ENCODE measurements around the gene SLC38A11.
"Not testable (repeated sequence)": the region's sequence is repeated elsewhere in the genome, so short reads cannot be mapped to it uniquely, and the experiment has no call there.

SLC38A11 gene

GRCh38 chr2:164859906-164860693 lies 95.2 kb downstream of the SLC38A11 start:
- H3K14ac ChIP-seq (ENCODE audit: low read length in 2 of 2); DNase-seq; H3K9me3 ChIP-seq (ENCODE audit: control insufficient read depth, low read length); H2BK5ac ChIP-seq (ENCODE audit: low read depth, low read length, poor library complexity, severe bottlenecking); H4K91ac ChIP-seq (ENCODE audit: low read length); H3K36me3 ChIP-seq (ENCODE audit: control insufficient read depth in 1 of 2, insufficient read depth in 2 of 2, low read depth in 1 of 2, low read length in 2 of 2); H3K27ac ChIP-seq (ENCODE audit: low read length, poor library complexity, severe bottlenecking); H3K4me1 ChIP-seq (ENCODE audit: control insufficient read depth, insufficient read depth, low read depth, low read length); H2BK120ac ChIP-seq (ENCODE audit: low read depth, low read length); H2AK5ac ChIP-seq (ENCODE audit: low read length, severe bottlenecking); H3K18ac ChIP-seq (ENCODE audit: low read depth in 1 of 2, low read length in 2 of 2); H3K4ac ChIP-seq (ENCODE audit: low read depth in 1 of 2, low read length in 2 of 2); H3K79me1 ChIP-seq (replicated peaks; ENCODE audit: low read length, poor library complexity, severe bottlenecking); H3K4me3 ChIP-seq (ENCODE audit: insufficient read depth in 1 of 2, low read depth in 1 of 2, low read length in 2 of 2); H2AFZ ChIP-seq (ENCODE audit: low read depth, low read length); H2BK12ac ChIP-seq (ENCODE audit: low read length in 2 of 2); H2BK15ac ChIP-seq (ENCODE audit: low read depth, poor library complexity, severe bottlenecking); H3K27me3 ChIP-seq (ENCODE audit: control insufficient read depth in 1 of 2, insufficient read depth in 1 of 2, low read length in 2 of 2); H3K23ac ChIP-seq (ENCODE audit: low read length in 2 of 2); H4K8ac ChIP-seq (ENCODE audit: low read length); H3K9ac ChIP-seq (ENCODE audit: low read length); H3K4me2 ChIP-seq (ENCODE audit: low read length, poor library complexity, severe bottlenecking): not testable (repeated sequence)
- 98% methylated on average over 3 of the region's 4 CpGs for whole genome bisulfite sequencing

DNA sequence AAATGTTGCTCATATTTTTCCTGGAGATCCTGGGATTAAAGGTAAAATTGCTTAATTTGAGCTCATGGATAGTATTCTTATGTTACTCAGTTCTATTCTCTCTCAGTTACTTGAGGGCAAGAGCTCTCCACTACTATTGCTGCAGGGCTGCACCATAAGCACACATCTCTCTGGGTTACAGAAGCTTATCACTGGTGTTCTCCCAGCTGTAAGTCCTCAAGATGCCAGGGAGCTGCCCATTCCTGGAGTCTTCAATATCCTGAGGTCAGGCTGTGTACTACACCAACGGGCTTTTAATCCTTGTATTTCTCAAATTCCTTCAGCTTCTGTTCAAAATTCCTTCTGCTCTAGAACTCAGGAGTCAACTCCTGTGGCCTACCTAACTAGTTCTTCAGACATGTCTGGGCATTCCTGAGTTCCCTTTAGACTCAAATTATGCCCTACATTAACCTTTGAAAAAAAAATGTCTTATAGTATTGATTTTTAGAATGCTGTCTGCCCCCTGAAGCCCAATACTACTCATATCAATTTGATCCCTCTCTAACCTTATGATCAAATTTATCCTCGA lies 96.0 kb downstream of the SLC38A11 start:
- H3K27me3 ChIP-seq (ENCODE audit: control insufficient read depth in 1 of 2, insufficient read depth in 1 of 2, low read length in 2 of 2), result no peaks in the 10 kb centered on the region
- H3K4me2 ChIP-seq (ENCODE audit: low read length, poor library complexity, severe bottlenecking), result no peak overlapping the region
- H3K9me3 ChIP-seq (ENCODE audit: control insufficient read depth, low read length), result no peaks in the 10 kb centered on the region
- H2BK12ac ChIP-seq (ENCODE audit: low read length in 2 of 2), result no peak overlapping the region
- no peak overlapping the region for H3K4me3 ChIP-seq (ENCODE audit: insufficient read depth in 1 of 2, low read depth in 1 of 2, low read length in 2 of 2)
- no peak overlapping the region for H3K4ac ChIP-seq (ENCODE audit: low read depth in 1 of 2, low read length in 2 of 2)
- H3K23ac ChIP-seq (ENCODE audit: low read length in 2 of 2), result no peak overlapping the region
- no peak overlapping the region for H4K91ac ChIP-seq (ENCODE audit: low read length)
- no peak for DNase-seq
- no peak overlapping the region for H2BK15ac ChIP-seq (ENCODE audit: low read depth, poor library complexity, severe bottlenecking)
- H2AFZ ChIP-seq (ENCODE audit: low read depth, low read length), result no peak overlapping the region
- H3K18ac ChIP-seq (ENCODE audit: low read depth in 1 of 2, low read length in 2 of 2), result no peak overlapping the region
- WGBS, result 85% methylated on average over 1 of the region's 2 CpGs
- H2AK5ac ChIP-seq (ENCODE audit: low read length, severe bottlenecking), result peak overlapping the region; percentile 10
- H3K36me3 ChIP-seq (ENCODE audit: control insufficient read depth in 1 of 2, insufficient read depth in 2 of 2, low read depth in 1 of 2, low read length in 2 of 2), result no peaks in the 10 kb centered on the region
- no peak overlapping the region for H2BK5ac ChIP-seq (ENCODE audit: low read depth, low read length, poor library complexity, severe bottlenecking)
- no peak overlapping the region for H3K27ac ChIP-seq (ENCODE audit: low read length, poor library complexity, severe bottlenecking)
- no peak overlapping the region for H3K14ac ChIP-seq (ENCODE audit: low read length in 2 of 2)
- H4K8ac ChIP-seq (ENCODE audit: low read length), result no peak overlapping the region
- H2BK120ac ChIP-seq (ENCODE audit: low read depth, low read length), result no peak overlapping the region
- no peaks in the 10 kb centered on the region for H3K79me1 ChIP-seq (replicated peaks; ENCODE audit: low read length, poor library complexity, severe bottlenecking)
- no peaks in the 10 kb centered on the region for H3K4me1 ChIP-seq (ENCODE audit: control insufficient read depth, insufficient read depth, low read depth, low read length)
- no peak overlapping the region for H3K9ac ChIP-seq (ENCODE audit: low read length)

- Histone ChIP-seq H2BK5ac (ENCODE audit: low read depth, low read length, poor library complexity, severe bottlenecking) (no peak overlapping the region), H4K8ac (ENCODE audit: low read length) (no peak overlapping the region), H3K27ac (ENCODE audit: low read length, poor library complexity, severe bottlenecking) (no peak overlapping the region), H3K4ac (ENCODE audit: low read depth in 1 of 2, low read length in 2 of 2) (no peak overlapping the region), H3K14ac (ENCODE audit: low read length in 2 of 2) (no peak overlapping the region), H2BK12ac (ENCODE audit: low read length in 2 of 2) (no peak overlapping the region), H2AK5ac (ENCODE audit: low read length, severe bottlenecking) (no peak overlapping the region), H3K23ac (ENCODE audit: low read length in 2 of 2) (no peak overlapping the region), H3K36me3 (ENCODE audit: control insufficient read depth in 1 of 2, insufficient read depth in 2 of 2, low read depth in 1 of 2, low read length in 2 of 2) (no peaks in the 10 kb centered on the region), H3K9ac (ENCODE audit: low read length) (no peak overlapping the region), H3K4me2 (ENCODE audit: low read length, poor library complexity, severe bottlenecking) (no peak overlapping the region), H2BK120ac (ENCODE audit: low read depth, low read length) (no peak overlapping the region), H3K18ac (ENCODE audit: low read depth in 1 of 2, low read length in 2 of 2) (no peak overlapping the region), H3K4me1 (ENCODE audit: control insufficient read depth, insufficient read depth, low read depth, low read length) (no peaks in the 10 kb centered on the region), H3K9me3 (ENCODE audit: control insufficient read depth, low read length) (no peaks in the 10 kb centered on the region), H4K91ac (ENCODE audit: low read length) (no peak overlapping the region), H2BK15ac (ENCODE audit: low read depth, poor library complexity, severe bottlenecking) (no peak overlapping the region), H3K27me3 (ENCODE audit: control insufficient read depth in 1 of 2, insufficient read depth in 1 of 2, low read length in 2 of 2) (no peaks in the 10 kb centered on the region), H2AFZ (ENCODE audit: low read depth, low read length) (no peak overlapping the region), H3K79me1 (replicated peaks; ENCODE audit: low read length, poor library complexity, severe bottlenecking) (no peaks in the 10 kb centered on the region), H3K4me3 (ENCODE audit: insufficient read depth in 1 of 2, low read depth in 1 of 2, low read length in 2 of 2) (no peak overlapping the region)
- WGBS, result 100% methylated on average over 2 of the region's 4 CpGs
- DNase-seq, result no peak
Measured at GRCh38 chr2:164852086-164852485, 103.2 kb downstream of the SLC38A11 start.

DNA sequence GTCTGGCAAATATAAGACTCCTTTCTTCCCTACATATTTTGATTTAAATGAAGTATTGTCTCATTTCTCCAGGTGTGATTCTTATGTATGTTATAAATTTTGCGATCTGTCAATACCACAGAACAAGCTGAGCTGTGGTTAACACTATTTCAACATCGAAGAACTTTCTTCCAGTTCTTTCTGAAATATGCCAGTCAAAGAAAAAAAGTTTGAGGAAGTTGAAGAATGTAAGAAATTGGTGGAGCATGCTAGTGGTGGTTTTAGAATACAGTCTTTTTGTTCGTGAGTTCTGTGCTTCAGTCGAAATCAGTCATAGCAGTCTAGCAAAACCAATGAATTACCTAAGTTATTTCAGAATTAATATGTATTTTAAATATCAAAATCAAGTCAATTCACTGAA lies 105.1 kb downstream of the SLC38A11 start:
- Histone ChIP-seq H3K4ac (ENCODE audit: low read depth in 1 of 2, low read length in 2 of 2) (no peak overlapping the region), H2AK5ac (ENCODE audit: low read length, severe bottlenecking) (no peak overlapping the region), H4K91ac (ENCODE audit: low read length) (no peak overlapping the region), H2BK12ac (ENCODE audit: low read length in 2 of 2) (no peak overlapping the region), H3K14ac (ENCODE audit: low read length in 2 of 2) (no peak overlapping the region), H3K9me3 (ENCODE audit: control insufficient read depth, low read length) (no peaks in the 10 kb centered on the region), H3K9ac (ENCODE audit: low read length) (no peak overlapping the region), H3K79me1 (replicated peaks; ENCODE audit: low read length, poor library complexity, severe bottlenecking) (no peaks in the 10 kb centered on the region), H2BK120ac (ENCODE audit: low read depth, low read length) (no peak overlapping the region), H3K4me2 (ENCODE audit: low read length, poor library complexity, severe bottlenecking) (no peak overlapping the region), H2BK5ac (ENCODE audit: low read depth, low read length, poor library complexity, severe bottlenecking) (no peak overlapping the region), H3K4me3 (ENCODE audit: insufficient read depth in 1 of 2, low read depth in 1 of 2, low read length in 2 of 2) (no peak overlapping the region), H3K18ac (ENCODE audit: low read depth in 1 of 2, low read length in 2 of 2) (no peak overlapping the region), H2BK15ac (ENCODE audit: low read depth, poor library complexity, severe bottlenecking) (no peak overlapping the region), H4K8ac (ENCODE audit: low read length) (no peak overlapping the region), H3K36me3 (ENCODE audit: control insufficient read depth in 1 of 2, insufficient read depth in 2 of 2, low read depth in 1 of 2, low read length in 2 of 2) (no peaks in the 10 kb centered on the region), H2AFZ (ENCODE audit: low read depth, low read length) (no peak overlapping the region), H3K23ac (ENCODE audit: low read length in 2 of 2) (no peak overlapping the region), H3K27me3 (ENCODE audit: control insufficient read depth in 1 of 2, insufficient read depth in 1 of 2, low read length in 2 of 2) (no peaks in the 10 kb centered on the region), H3K27ac (ENCODE audit: low read length, poor library complexity, severe bottlenecking) (no peak overlapping the region), H3K4me1 (ENCODE audit: control insufficient read depth, insufficient read depth, low read depth, low read length) (no peaks in the 10 kb centered on the region)
- DNase-seq, result no peak
- WGBS, result 100% methylated on average over 2 of the region's 4 CpGs
